Measurements from ENCODE around the gene PDGFB.

PDGFB gene

GRCh38 chr22:39250131-39250530, 5.3 kb upstream of the PDGFB start:
- no peak for DNase-seq (ENCODE audit: low read depth)
- TF ChIP-seq CTCF (IDR thresholded peaks at IDR 0.05; ENCODE audit: low read depth, low read length, missing control alignments), result no peak
- no peak overlapping the region for H3K4me3 ChIP-seq (ENCODE audit: low read depth, low read length)

DNA sequence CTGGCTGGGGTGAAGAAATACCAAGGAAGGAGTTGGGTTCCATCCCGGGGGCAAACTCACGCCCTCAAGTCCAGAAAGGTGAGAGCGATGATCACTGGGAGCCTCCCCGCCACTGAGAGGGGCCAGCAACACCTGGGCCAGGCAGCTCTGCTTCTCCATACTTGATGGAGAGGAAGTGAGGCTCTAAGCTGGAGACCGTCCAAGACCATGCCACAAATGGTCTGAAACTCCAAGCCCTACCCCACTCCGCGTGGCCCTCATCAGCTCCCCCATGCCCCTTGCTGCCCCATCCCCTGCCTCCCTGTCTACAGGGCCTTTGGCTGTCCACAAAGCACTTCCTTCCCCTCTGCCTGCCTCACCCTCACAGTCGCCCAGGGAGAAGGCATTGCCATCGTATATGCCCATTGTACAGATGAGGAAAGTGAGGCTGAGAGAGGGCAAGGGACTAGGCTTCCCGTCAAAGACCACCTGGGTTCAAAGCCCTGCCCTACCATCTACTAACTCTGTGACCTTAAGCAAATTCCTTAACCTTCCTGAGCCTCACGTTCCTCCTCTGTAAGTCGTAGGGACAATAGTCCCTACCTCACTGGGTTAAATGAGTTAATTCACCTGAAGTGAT, 4.4 kb upstream of the PDGFB start:
- DNase-seq (ENCODE audit: low read depth), result no peak
- TF ChIP-seq CTCF (IDR thresholded peaks at IDR 0.05; ENCODE audit: low read depth, low read length, missing control alignments), result no peak
- H3K4me3 ChIP-seq (ENCODE audit: low read depth, low read length), result no peak overlapping the region

DNA sequence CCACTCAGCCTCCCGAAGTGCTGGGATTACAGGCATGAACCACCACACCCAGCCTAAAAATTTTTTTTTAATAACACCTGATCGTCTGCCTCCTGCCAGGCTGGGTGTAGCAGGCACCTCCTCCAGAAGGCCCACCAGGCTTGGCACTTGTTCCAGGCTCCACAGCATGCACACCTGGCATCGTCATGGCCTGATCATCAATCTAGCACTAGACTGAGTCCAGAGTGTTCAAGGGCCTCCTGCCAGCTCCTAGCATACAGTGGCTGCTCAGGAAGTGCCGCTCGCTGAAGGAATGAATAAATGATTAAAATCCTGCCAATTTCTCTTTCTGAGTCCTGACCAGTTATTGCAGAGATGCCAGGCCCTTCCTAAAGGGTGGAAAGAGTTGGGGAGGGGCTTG, 3.5 kb upstream of the PDGFB start:
- DNase-seq (ENCODE audit: low read depth), result no peak
- TF ChIP-seq CTCF (IDR thresholded peaks at IDR 0.05; ENCODE audit: low read depth, low read length, missing control alignments), result no peak
- H3K4me3 ChIP-seq (ENCODE audit: low read depth, low read length), result no peak overlapping the region

DNA sequence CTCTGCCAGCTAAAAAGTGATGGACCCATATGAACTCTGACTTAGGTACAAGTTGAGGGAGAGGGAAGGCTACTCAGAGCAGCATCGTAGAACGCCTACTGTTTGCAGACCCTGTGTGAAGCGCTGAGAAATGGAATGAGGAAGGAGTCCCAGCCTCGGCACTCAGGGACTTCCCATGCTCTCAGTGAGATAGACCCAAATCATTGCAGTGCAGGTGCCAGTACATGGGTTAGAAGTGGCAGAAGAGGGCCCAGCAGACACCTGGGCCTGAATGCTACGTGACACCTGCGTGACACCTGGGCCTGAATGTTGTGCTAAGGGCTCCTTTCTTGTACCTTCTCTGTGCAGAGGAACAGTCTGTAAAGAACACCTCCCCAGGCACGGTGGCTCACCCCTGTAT, 2.6 kb upstream of the PDGFB start:
- no peak for TF ChIP-seq CTCF (IDR thresholded peaks at IDR 0.05; ENCODE audit: low read depth, low read length, missing control alignments)
- no peak overlapping the region for H3K4me3 ChIP-seq (ENCODE audit: low read depth, low read length)
- no peak for DNase-seq (ENCODE audit: low read depth)

- H3K4me3 ChIP-seq (ENCODE audit: low read depth, low read length), result no peak overlapping the region
- no peak for DNase-seq (ENCODE audit: low read depth)
- TF ChIP-seq CTCF (IDR thresholded peaks at IDR 0.05; ENCODE audit: low read depth, low read length, missing control alignments), result no peak
Observed at GRCh38 chr22:39246690-39247332, 2.0 kb upstream of the PDGFB start.

GRCh38 chr22:39246217-39246616, 1.4 kb upstream of the PDGFB start:
- H3K4me3 ChIP-seq (ENCODE audit: low read depth, low read length), result no peak overlapping the region
- TF ChIP-seq CTCF (IDR thresholded peaks at IDR 0.05; ENCODE audit: low read depth, low read length, missing control alignments), result no peak
- no peak for DNase-seq (ENCODE audit: low read depth)
